Neural cell (in vitro differentiated cells): ENCODE results near the gene IQSEC1. TPM values are rescaled to one million over a fixed set of nuclear protein-coding genes. Genes with fewer than 3 reads are reported as not detected.

ENCODE experiments used
- H2AFZ ChIP-seq: fragments of 200-600, 300-800 bp; sonication (generic), shearing (Covaris generic); 2 replicates; pipeline ENCODE4 v1.6.0; 2014; ENCODE audit warnings: low read depth, mild to moderate bottlenecking, antibody characterized with exemption, low read length, moderate library complexity
- H3F3A ChIP-seq: fragments of 200-600 bp; shearing (Covaris generic); 2 replicates; pipeline ENCODE4 v1.6.1; 2016; ENCODE audit warnings: mild to moderate bottlenecking, moderate library complexity, mixed read lengths, antibody characterized with exemption, low read length; ENCODE audit not compliant: insufficient read depth, poor library complexity, severe bottlenecking
- H3K27ac ChIP-seq: fragments of 200-600, 300-800 bp; sonication (generic), shearing (Covaris generic); 2 replicates; pipeline ENCODE4 v1.5.1; 2014; ENCODE audit warnings: mild to moderate bottlenecking, low read length, moderate library complexity
- H3K27me3 ChIP-seq: fragments of 300-800, 200-600 bp; sonication (generic), shearing (Covaris generic); 2 replicates; pipeline ENCODE4 v1.6.0; 2014; ENCODE audit warnings: mild to moderate bottlenecking, low read depth, low read length, moderate library complexity; ENCODE audit not compliant: insufficient read depth
- H3K36me3 ChIP-seq: fragments of 300-800, 200-600 bp; sonication (generic), shearing (Covaris generic); 2 replicates; pipeline ENCODE4 v1.5.1; 2014; ENCODE audit warnings: mild to moderate bottlenecking, antibody characterized with exemption, low read length, moderate library complexity; ENCODE audit not compliant: insufficient read depth
- H3K4me2 ChIP-seq: fragments of 300-800, 200-600 bp; sonication (generic), shearing (Covaris generic); 2 replicates; pipeline ENCODE4 v1.6.0; 2014; ENCODE audit warnings: mild to moderate bottlenecking, low read length
- H3K4me3 ChIP-seq: fragments of 300-800, 200-600 bp; sonication (generic), shearing (Covaris generic); 2 replicates; pipeline ENCODE4 v1.5.1; 2014; ENCODE audit warnings: mild to moderate bottlenecking, low read length, moderate library complexity
- H3K79me2 ChIP-seq: fragments of 200-600 bp; shearing (Covaris generic); replicated peaks from 2 replicates; pipeline ENCODE4 v1.6.0; 2014; ENCODE audit warnings: mild to moderate bottlenecking, low read length, moderate library complexity; ENCODE audit not compliant: insufficient read depth
- H3K9ac ChIP-seq: fragments of 300-800, 200-600 bp; sonication (generic), shearing (Covaris generic); 2 replicates; pipeline ENCODE4 v1.6.1; 2016; ENCODE audit warnings: mild to moderate bottlenecking, low read length, mixed read lengths
- H3K9me2 ChIP-seq: fragments of 200-600 bp; shearing (Covaris generic); 2 replicates; pipeline ENCODE4 v1.6.1; 2016; ENCODE audit warnings: mild to moderate bottlenecking, low read length, mixed read lengths; ENCODE audit not compliant: insufficient read depth
- H3K9me3 ChIP-seq: fragments of 200-600, 300-800 bp; sonication (generic), shearing (Covaris generic); 2 replicates; pipeline ENCODE4 v1.6.1; 2016; ENCODE audit warnings: mild to moderate bottlenecking, mixed run types, low read length, moderate library complexity, mixed read lengths
- H4K20me1 ChIP-seq: fragments of 200-600 bp; shearing (Covaris generic); 2 replicates; pipeline ENCODE4 v1.6.1; 2016; ENCODE audit warnings: mild to moderate bottlenecking, mixed run types; ENCODE audit not compliant: insufficient read depth
- EP300 ChIP-seq: fragments of 450-650 bp; conservative IDR thresholded peaks from 2 replicates; pipeline ENCODE4 v1.6.1; 2014; ENCODE audit warnings: antibody characterized with exemption, mild to moderate bottlenecking, moderate library complexity; ENCODE audit not compliant: poor library complexity, severe bottlenecking
- EZH2 ChIP-seq: fragments of 200-600, 300-800 bp; shearing (Covaris generic), sonication (generic); IDR thresholded peaks from 2 replicates; pipeline ENCODE4 v1.6.1; 2014; ENCODE audit warnings: antibody characterized with exemption, low read length, borderline replicate concordance, mild to moderate bottlenecking; ENCODE audit not compliant: insufficient read depth, poor library complexity, severe bottlenecking
- MXI1 ChIP-seq: fragments of 450-650 bp; conservative IDR thresholded peaks from 2 replicates; pipeline ENCODE4 v1.6.1; 2014; ENCODE audit warnings: antibody characterized with exemption, mild to moderate bottlenecking; ENCODE audit not compliant: poor library complexity, severe bottlenecking
- POLR2AphosphoS5 ChIP-seq: IDR thresholded peaks from 2 replicates; pipeline ENCODE4 v1.6.1; 2012
- RAD21 ChIP-seq: fragments of 450-650 bp; conservative IDR thresholded peaks from 2 replicates; pipeline ENCODE4 v1.6.1; 2014; ENCODE audit warnings: antibody characterized with exemption, mild to moderate bottlenecking, moderate library complexity
- REST ChIP-seq: IDR thresholded peaks from 2 replicates; pipeline ENCODE4 v1.6.1; 2012; ENCODE audit warnings: borderline replicate concordance
- SMC3 ChIP-seq: fragments of 450-650 bp; conservative IDR thresholded peaks from 2 replicates; pipeline ENCODE4 v1.6.1; 2014; ENCODE audit warnings: antibody characterized with exemption, mild to moderate bottlenecking, moderate library complexity; ENCODE audit not compliant: poor library complexity
- TAF1 ChIP-seq: IDR thresholded peaks from 2 replicates; pipeline ENCODE4 v1.6.1; 2012; ENCODE audit warnings: low read depth
- polyA plus RNA-seq: library from polyadenylated mRNA; depleted of rRNA; stranded (reverse); fragments of >200 nt; gene quantifications from 2 replicates; pipeline ENCODE4 v1.2.3, GENCODE V29; 2014
- TF ChIP-seq, protein P1 (sequence below): fragments of 450-650 bp; IDR thresholded peaks from 2 replicates; pipeline ENCODE4 v1.5.1; 2014; ENCODE audit warnings: antibody characterized with exemption, mild to moderate bottlenecking, moderate library complexity; ENCODE audit not compliant: poor library complexity, severe bottlenecking

Gene IQSEC1
- polyA plus RNA-seq, 1 donor from 2014 or later = 6.0 TPM

GRCh38 chr3:12999147-13000140 lies 73.8 kb downstream of the IQSEC1 start:
- Histone ChIP-seq H3K9me2 (no peaks in the 10 kb centered on the region), H4K20me1 (no peaks in the 10 kb centered on the region), H3K27me3 (peaks cover 3% of the 10 kb centered on the region), H3K4me3 (no peak overlapping the region), H3K9me3 (no peaks in the 10 kb centered on the region), H3K27ac (no peak overlapping the region), H2AFZ (no peak overlapping the region), H3K9ac (no peak overlapping the region), H3F3A (no peaks in the 10 kb centered on the region), H3K4me2 (no peak overlapping the region), H3K79me2 (no peaks in the 10 kb centered on the region), H3K36me3 (no peaks in the 10 kb centered on the region)
- TF ChIP-seq MXI1 (no peak), TAF1 (no peak), EP300 (no peak), RAD21 (no peak), REST (no peak), SMC3 (no peak), POLR2AphosphoS5 (no peak), EZH2 (no peak)
- TF ChIP-seq, protein P1, sequence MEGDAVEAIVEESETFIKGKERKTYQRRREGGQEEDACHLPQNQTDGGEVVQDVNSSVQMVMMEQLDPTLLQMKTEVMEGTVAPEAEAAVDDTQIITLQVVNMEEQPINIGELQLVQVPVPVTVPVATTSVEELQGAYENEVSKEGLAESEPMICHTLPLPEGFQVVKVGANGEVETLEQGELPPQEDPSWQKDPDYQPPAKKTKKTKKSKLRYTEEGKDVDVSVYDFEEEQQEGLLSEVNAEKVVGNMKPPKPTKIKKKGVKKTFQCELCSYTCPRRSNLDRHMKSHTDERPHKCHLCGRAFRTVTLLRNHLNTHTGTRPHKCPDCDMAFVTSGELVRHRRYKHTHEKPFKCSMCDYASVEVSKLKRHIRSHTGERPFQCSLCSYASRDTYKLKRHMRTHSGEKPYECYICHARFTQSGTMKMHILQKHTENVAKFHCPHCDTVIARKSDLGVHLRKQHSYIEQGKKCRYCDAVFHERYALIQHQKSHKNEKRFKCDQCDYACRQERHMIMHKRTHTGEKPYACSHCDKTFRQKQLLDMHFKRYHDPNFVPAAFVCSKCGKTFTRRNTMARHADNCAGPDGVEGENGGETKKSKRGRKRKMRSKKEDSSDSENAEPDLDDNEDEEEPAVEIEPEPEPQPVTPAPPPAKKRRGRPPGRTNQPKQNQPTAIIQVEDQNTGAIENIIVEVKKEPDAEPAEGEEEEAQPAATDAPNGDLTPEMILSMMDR = no peak

GRCh38 chr3:12998648-12999047 lies 74.6 kb downstream of the IQSEC1 start:
- Histone ChIP-seq H3K9ac (no peak overlapping the region), H3K9me2 (no peaks in the 10 kb centered on the region), H3K27ac (no peak overlapping the region), H3K4me2 (no peak overlapping the region), H3K9me3 (no peaks in the 10 kb centered on the region), H3K79me2 (no peaks in the 10 kb centered on the region), H3K27me3 (peaks cover 6% of the 10 kb centered on the region), H3F3A (no peaks in the 10 kb centered on the region), H3K36me3 (no peaks in the 10 kb centered on the region), H4K20me1 (no peaks in the 10 kb centered on the region), H2AFZ (no peak overlapping the region), H3K4me3 (no peak overlapping the region)
- TF ChIP-seq SMC3 = no peak
- TF ChIP-seq, protein P1 = no peak
- no peak for TF ChIP-seq RAD21
- no peak for TF ChIP-seq EP300
- TF ChIP-seq EZH2 = no peak
- no peak for TF ChIP-seq TAF1
- TF ChIP-seq REST = no peak
- no peak for TF ChIP-seq MXI1
- no peak for TF ChIP-seq POLR2AphosphoS5
